Sigmoid colon (tissue), 7 donors: Measurements from ENCODE around the gene PAPLN. TPM values are rescaled to one million over a fixed set of nuclear protein-coding genes. Genes with fewer than 3 reads are reported as not detected.

ENCODE experiments used
- DNase-seq: peaks from one replicate; pipeline ENCODE4 v3.0.0-alpha.2; 2019
- H3K27ac ChIP-seq, 4 donors: fragments of 200-600 bp; sonication (generic); one replicate each; pipeline ENCODE4 v1.5.1; 2016 to 2019; ENCODE audit warnings: mild to moderate bottlenecking in 1 of 4
- H3K27me3 ChIP-seq, 3 donors: fragments of 200-600 bp; sonication (generic); one replicate each; pipeline ENCODE4 v1.5.1; 2019; ENCODE audit warnings: mild to moderate bottlenecking in 1 of 3
- H3K36me3 ChIP-seq, 4 donors: fragments of 200-600 bp; sonication (generic); one replicate each; pipeline ENCODE4 v1.5.1; 2016 to 2019
- H3K4me1 ChIP-seq, 4 donors: fragments of 200-600 bp; sonication (generic); one replicate each; pipeline ENCODE4 v1.5.1; 2017 to 2019
- H3K4me3 ChIP-seq, 4 donors: fragments of 200-600 bp; sonication (generic); one replicate each; pipeline ENCODE4 v1.5.1; 2017 to 2019; ENCODE audit warnings: mild to moderate bottlenecking in 2 of 4, moderate library complexity in 1 of 4
- H3K9me3 ChIP-seq, 4 donors: fragments of 200-600 bp in 3 of 4; sonication (generic) in 3 of 4; one replicate each; pipeline versions ENCODE4 v1.5.1 to v1.6.1; 2013 to 2019
- EP300 ChIP-seq, 4 donors: sonication (generic); formaldehyde crosslinking; IDR thresholded peaks; one replicate each; pipeline ENCODE4 v1.6.1; 2017; ENCODE audit warnings: antibody characterized with exemption in 4 of 4
- POLR2A ChIP-seq, 2 donors: fragments of 450-650 bp; IDR thresholded peaks; one replicate each; pipeline ENCODE4 v1.6.1; 2016; ENCODE audit warnings: antibody characterized with exemption in 2 of 2, mild to moderate bottlenecking in 2 of 2, moderate library complexity in 2 of 2
- POLR2AphosphoS5 ChIP-seq, 4 donors: sonication (generic); formaldehyde crosslinking; IDR thresholded peaks; one replicate each; pipeline ENCODE4 v1.6.1; 2017; ENCODE audit warnings: antibody characterized with exemption in 4 of 4
- WGBS, 2 donors: extraction: QIAGEN DNeasy Blood & Tissue Kit; methylation state at CpG; one replicate each; pipeline ENCODE4 v1.1.7; 2013; 5-methylcytosine and 5-hydroxymethylcytosine counted together
- intact Hi-C: fragments of 100-400 bp; cut with DNase I; formaldehyde crosslinking; loops from one replicate; pipeline ENCODE4 v1.15.1; 2023
- polyA plus RNA-seq, 3 donors: library from polyadenylated mRNA; stranded (reverse); fragments of 200-250 nt; gene quantifications; one replicate each; pipeline ENCODE4 v1.2.3, GENCODE V29; 2013
- total RNA-seq, 4 donors: library from RNA; depleted of rRNA; stranded (reverse); fragments of >200 nt; gene quantifications; one replicate each; pipeline ENCODE4 v1.1.0, GENCODE V29; 2016
- TF ChIP-seq, protein P1 (sequence below), 4 experiments: fragments of 450-650 bp in 3 of 4; fragments of 200-600 bp in 1 of 4; IDR thresholded peaks; one replicate each; pipeline ENCODE4 v1.5.1; 2016 to 2019; ENCODE audit warnings: antibody characterized with exemption in 4 of 4, mild to moderate bottlenecking in 3 of 4, moderate library complexity in 2 of 4
- donor health status: healthy with polysubstance abuse.
- donor health status: Bipolar disorder and iron deficiency.
- donor health status: healthy.

Gene PAPLN
- total and polyA plus RNA-seq, 7 donors = 0.46 to 52.1 (median 13.6) TPM

- TF ChIP-seq, protein P1, sequence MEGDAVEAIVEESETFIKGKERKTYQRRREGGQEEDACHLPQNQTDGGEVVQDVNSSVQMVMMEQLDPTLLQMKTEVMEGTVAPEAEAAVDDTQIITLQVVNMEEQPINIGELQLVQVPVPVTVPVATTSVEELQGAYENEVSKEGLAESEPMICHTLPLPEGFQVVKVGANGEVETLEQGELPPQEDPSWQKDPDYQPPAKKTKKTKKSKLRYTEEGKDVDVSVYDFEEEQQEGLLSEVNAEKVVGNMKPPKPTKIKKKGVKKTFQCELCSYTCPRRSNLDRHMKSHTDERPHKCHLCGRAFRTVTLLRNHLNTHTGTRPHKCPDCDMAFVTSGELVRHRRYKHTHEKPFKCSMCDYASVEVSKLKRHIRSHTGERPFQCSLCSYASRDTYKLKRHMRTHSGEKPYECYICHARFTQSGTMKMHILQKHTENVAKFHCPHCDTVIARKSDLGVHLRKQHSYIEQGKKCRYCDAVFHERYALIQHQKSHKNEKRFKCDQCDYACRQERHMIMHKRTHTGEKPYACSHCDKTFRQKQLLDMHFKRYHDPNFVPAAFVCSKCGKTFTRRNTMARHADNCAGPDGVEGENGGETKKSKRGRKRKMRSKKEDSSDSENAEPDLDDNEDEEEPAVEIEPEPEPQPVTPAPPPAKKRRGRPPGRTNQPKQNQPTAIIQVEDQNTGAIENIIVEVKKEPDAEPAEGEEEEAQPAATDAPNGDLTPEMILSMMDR (IDR thresholded peaks at IDR 0.05) = no peak
- TF ChIP-seq POLR2A (IDR thresholded peaks at IDR 0.05) (no peak), EP300 (IDR thresholded peaks at IDR 0.05) (no peak), POLR2AphosphoS5 (IDR thresholded peaks at IDR 0.05) (no peak)
- 75 to 76% methylated on average over 12 of the region's 12 CpGs for WGBS, 2 donors
- Histone ChIP-seq H3K9me3 (no peaks in the 10 kb centered on the region), H3K27me3 (no peaks in the 10 kb centered on the region), H3K27ac (no peak overlapping the region), H3K4me1 (no peaks in the 10 kb centered on the region), H3K36me3 (peaks cover 10 to 79% (median 19%) of the 10 kb centered on the region in 4 donors), H3K4me3 (no peak overlapping the region)
- intact Hi-C loops = no loop called here
- DNase-seq = no peak
These were observed 46.5 kb downstream of the PAPLN start for GRCh38 chr14:73283608-73284379.

- TF ChIP-seq, protein P1 (IDR thresholded peaks at IDR 0.05) = no peak
- TF ChIP-seq EP300 (IDR thresholded peaks at IDR 0.05) = no peak
- no peak for TF ChIP-seq POLR2AphosphoS5 (IDR thresholded peaks at IDR 0.05)
- TF ChIP-seq POLR2A (IDR thresholded peaks at IDR 0.05) = no peak
- Histone ChIP-seq H3K27ac (no peak overlapping the region), H3K4me1 (no peaks in the 10 kb centered on the region), H3K27me3 (no peaks in the 10 kb centered on the region), H3K36me3 (peaks cover 7 to 75% (median 15%) of the 10 kb centered on the region in 4 donors), H3K4me3 (no peak overlapping the region), H3K9me3 (no peaks in the 10 kb centered on the region)
- intact Hi-C loops = no loop called here
- no peak for DNase-seq
- 90 to 96% methylated on average over 1 of the region's 1 CpG for WGBS, 2 donors
These were observed 48.7 kb downstream of the PAPLN start for GRCh38 chr14:73285979-73286378.

GRCh38 chr14:73286598-73286997, 49.3 kb downstream of the PAPLN start:
- H3K4me1 ChIP-seq = no peaks in the 10 kb centered on the region
- intact Hi-C loops = no loop called here
- no peaks in the 10 kb centered on the region for H3K27me3 ChIP-seq
- H3K36me3 ChIP-seq = peaks cover 5 to 75% (median 15%) of the 10 kb centered on the region in 4 donors
- no peak overlapping the region for H3K4me3 ChIP-seq
- H3K27ac ChIP-seq = no peak overlapping the region
- 82 to 87% methylated on average over 2 of the region's 2 CpGs for WGBS, 2 donors
- no peaks in the 10 kb centered on the region for H3K9me3 ChIP-seq
- TF ChIP-seq POLR2AphosphoS5 (IDR thresholded peaks at IDR 0.05) = no peak
- TF ChIP-seq EP300 (IDR thresholded peaks at IDR 0.05) = no peak
- TF ChIP-seq POLR2A (IDR thresholded peaks at IDR 0.05) = no peak
- TF ChIP-seq, protein P1 (IDR thresholded peaks at IDR 0.05) = no peak
- no peak for DNase-seq

- DNase-seq = no peak
These were observed 49.8 kb downstream of the PAPLN start for GRCh38 chr14:73287071-73287470.

More at GRCh38 chr14:73287071-73287470, 49.8 kb downstream of the PAPLN start:
- no peaks in the 10 kb centered on the region for H3K27me3 ChIP-seq
- TF ChIP-seq, protein P1 (IDR thresholded peaks at IDR 0.05) = no peak
- TF ChIP-seq EP300 (IDR thresholded peaks at IDR 0.05) (no peak), POLR2AphosphoS5 (IDR thresholded peaks at IDR 0.05) (no peak), POLR2A (IDR thresholded peaks at IDR 0.05) (no peak)
- peaks cover 0 to 75% (median 13%) of the 10 kb centered on the region in 4 donors for H3K36me3 ChIP-seq
- 91 to 96% methylated on average over 5 of the region's 5 CpGs for WGBS, 2 donors
- intact Hi-C loops = no loop called here
- H3K27ac ChIP-seq = no peak overlapping the region
- H3K9me3 ChIP-seq = no peaks in the 10 kb centered on the region
- H3K4me3 ChIP-seq = no peak overlapping the region
- no peaks in the 10 kb centered on the region for H3K4me1 ChIP-seq
